HG03066 (cell line): ENCODE data around the gene FBLN1.
"Not testable (repeated sequence)": the region's sequence is repeated elsewhere in the genome, so short reads cannot be mapped to it uniquely, and the experiment has no call there.

Source experiments
- ATAC-seq: cut with Tn5 transposase; IDR thresholded peaks from one replicate; pipeline ENCODE4 v1.9.1; 2021; ENCODE audit warnings: low read depth; ENCODE audit not compliant: unreplicated experiment

The FBLN1 gene

GRCh38 chr22:45502215-45503049, at the start of gene FBLN1:
Gene FBLN1 (plus strand): TSS chr22:45502883. CDS start chr22:45502986, 103 bp downstream.
- no peak for ATAC-seq

GRCh38 chr22:45453764-45454163, 48.9 kb upstream of the FBLN1 start:
- no peak for ATAC-seq

- no peak for ATAC-seq
Measured at GRCh38 chr22:45454275-45454674, 48.4 kb upstream of the FBLN1 start.

GRCh38 chr22:45455212-45455611, 47.5 kb upstream of the FBLN1 start:
- no peak for ATAC-seq

GRCh38 chr22:45455621-45456020, 47.1 kb upstream of the FBLN1 start:
- ATAC-seq: no peak

- ATAC-seq: no peak
Measured at GRCh38 chr22:45456811-45457210, 45.9 kb upstream of the FBLN1 start.

GRCh38 chr22:45458532-45458931, 44.2 kb upstream of the FBLN1 start:
- no peak for ATAC-seq

GRCh38 chr22:45459235-45459634, 43.4 kb upstream of the FBLN1 start:
- ATAC-seq: no peak

- no peak for ATAC-seq
Measured at GRCh38 chr22:45460288-45461109, 42.2 kb upstream of the FBLN1 start.

GRCh38 chr22:45462034-45462655, 40.5 kb upstream of the FBLN1 start:
- ATAC-seq: no peak

GRCh38 chr22:45463691-45464090, 39.0 kb upstream of the FBLN1 start:
- not testable (repeated sequence) for ATAC-seq

GRCh38 chr22:45465633-45466032, 37.0 kb upstream of the FBLN1 start:
- ATAC-seq: no peak

GRCh38 chr22:45468872-45469271, 33.8 kb upstream of the FBLN1 start:
- no peak for ATAC-seq

- no peak for ATAC-seq
Measured at GRCh38 chr22:45469281-45470073, 33.2 kb upstream of the FBLN1 start.

- no peak for ATAC-seq
Measured at GRCh38 chr22:45470871-45471270, 31.8 kb upstream of the FBLN1 start.

GRCh38 chr22:45472426-45472825, 30.3 kb upstream of the FBLN1 start:
- no peak for ATAC-seq

- no peak for ATAC-seq
Measured at GRCh38 chr22:45473626-45474237, 29.0 kb upstream of the FBLN1 start.

GRCh38 chr22:45475063-45475747, 27.5 kb upstream of the FBLN1 start:
- ATAC-seq: no peak

- no peak for ATAC-seq
Measured at GRCh38 chr22:45475851-45476514, 26.7 kb upstream of the FBLN1 start.
